Panc1 (cell line): Measurements from ENCODE around the gene TMA7. TPM values are rescaled to one million over a fixed set of nuclear protein-coding genes. Genes with fewer than 3 reads are reported as not detected.

Experiments used
- ATAC-seq: fragments of 200-7000 bp; cut with Tn5 transposase; 2 replicates; pipeline ENCODE4 v1.9.1; 2020; ENCODE audit warnings: mild to moderate bottlenecking, moderate library complexity
- BruUV-seq: library from RNA; stranded (reverse); fragments of 400-500 nt; replicated peaks from 2 replicates; lab custom pipeline; 2021; lab: Mats Ljungman, UMichigan
- CTCF ChIA-PET: fragments of 300-600 bp; sonication (Branson Sonifier 250); formaldehyde crosslinking; loops from one replicate; lab custom pipeline; 2022; ENCODE audit warnings: antibody characterized with exemption; lab: Charles Lee
- POLR2A ChIA-PET: fragments of 300-600 bp; sonication (Branson Sonifier 250); formaldehyde crosslinking; loops from one replicate; lab custom pipeline; 2022; ENCODE audit warnings: antibody characterized with exemption; lab: Charles Lee
- DNase-seq: peaks from one replicate; pipeline ENCODE4 v3.0.0-alpha.2; 2010; ENCODE audit warnings: low read depth, low spot score
- H3K27ac ChIP-seq: 2 replicates; pipeline ENCODE4 v1.5.1; 2011; ENCODE audit warnings: mild to moderate bottlenecking, low read length, inconsistent platforms
- H3K27me3 ChIP-seq: fragments of 200-500 bp; sonication (Bioruptor generic); 2 replicates; pipeline ENCODE4 v1.6.0; 2014; ENCODE audit warnings: low read length, inconsistent platforms; ENCODE audit not compliant: control insufficient read depth, insufficient read depth
- H3K36me3 ChIP-seq: fragments of 200-500 bp; sonication (Bioruptor generic); 2 replicates; pipeline ENCODE4 v1.5.1; 2014; ENCODE audit warnings: inconsistent platforms, mild to moderate bottlenecking, low read length, moderate library complexity; ENCODE audit not compliant: control insufficient read depth, insufficient read depth
- H3K4me1 ChIP-seq: 2 replicates; pipeline ENCODE4 v1.5.1; 2011; ENCODE audit warnings: inconsistent platforms, mild to moderate bottlenecking, low read length, moderate library complexity; ENCODE audit not compliant: control insufficient read depth, insufficient read depth
- H3K4me3 ChIP-seq, 2 experiments: 2 replicates each; pipeline ENCODE4 v1.5.1; 2011 to 2012; ENCODE audit warnings: low read depth in 2 of 2, low read length in 2 of 2, mild to moderate bottlenecking in 2 of 2, inconsistent platforms in 1 of 2, moderate library complexity in 1 of 2
- H3K9me3 ChIP-seq: fragments of 200-500 bp; sonication (Bioruptor generic); 2 replicates; pipeline ENCODE4 v1.5.1; 2014; ENCODE audit warnings: low read depth, mild to moderate bottlenecking, inconsistent platforms, low read length, moderate library complexity; ENCODE audit not compliant: control insufficient read depth, insufficient read depth
- CTCF ChIP-seq: fragments of 450-650 bp; IDR thresholded peaks from 2 replicates; pipeline ENCODE4 v1.5.1; 2017; ENCODE audit warnings: mild to moderate bottlenecking
- POLR2AphosphoS5 ChIP-seq: IDR thresholded peaks from 2 replicates; pipeline ENCODE4 v1.6.1; 2012; ENCODE audit warnings: mild to moderate bottlenecking, low read depth, low read length, moderate library complexity
- REST ChIP-seq, 2 experiments: IDR thresholded peaks; 2 replicates each; pipeline ENCODE4 v1.6.1; 2011 to 2012; ENCODE audit warnings: low read depth in 2 of 2, control low read depth in 1 of 2, low read length in 1 of 2, mild to moderate bottlenecking in 1 of 2, moderate library complexity in 1 of 2; ENCODE audit not compliant: insufficient read depth in 1 of 2
- SIN3A ChIP-seq: IDR thresholded peaks from 2 replicates; pipeline ENCODE4 v1.6.1; 2012; ENCODE audit warnings: low read depth, mild to moderate bottlenecking, low read length, moderate library complexity, borderline replicate concordance; ENCODE audit not compliant: insufficient read depth
- TCF7L2 ChIP-seq: IDR thresholded peaks from 2 replicates; pipeline ENCODE4 v1.6.1; 2011; ENCODE audit warnings: mild to moderate bottlenecking, low read depth, low read length, inconsistent platforms
- in situ Hi-C: cut with HindIII; loops from 2 replicates; pipeline ENCODE4 v1.10.0; 2016; ENCODE audit warnings: low sequenced_read_pairs, low pct_unique_long_range_greater_than_20kb
- intact Hi-C: fragments of 100-400 bp; cut with micrococcal nuclease; formaldehyde crosslinking; loops from one replicate; pipeline ENCODE4 v1.10.0; 2022; ENCODE audit not compliant: unreplicated experiment
- total RNA-seq: library from RNA; stranded (reverse); gene quantifications from one replicate; pipeline ENCODE4 v1.2.1, GENCODE V29; 2021; ENCODE audit not compliant: unreplicated experiment

The TMA7 gene
- total RNA-seq, 1 experiment from 2014 or later, result 175 TPM

- ChIA-PET POLR2A (interaction anchor here (1.1 kb wide), 1 partner anchor 17 kb away, joined by 6 read pairs; no protein-coding TSS in a partner anchor), CTCF (no interaction called here)
- no peaks in the 10 kb centered on the region for H3K9me3 ChIP-seq
- intact Hi-C loops, result no loop called here
- DNase-seq, result no peak
- no peak for TF ChIP-seq CTCF
- no peak for TF ChIP-seq SIN3A
- no peak for TF ChIP-seq REST (IDR thresholded peaks at IDR 0.05; ENCODE audit: insufficient read depth in 1 of 2, low read depth in 2 of 2, low read length in 1 of 2)
- TF ChIP-seq TCF7L2, result no peak
- TF ChIP-seq POLR2AphosphoS5, result no peak
- no peak overlapping the region for H3K27ac ChIP-seq
- no peaks in the 10 kb centered on the region for H3K27me3 ChIP-seq
- no peaks in the 10 kb centered on the region for H3K4me1 ChIP-seq
- in situ Hi-C loops, result no loop called here
- H3K36me3 ChIP-seq, result peaks cover 6% of the 10 kb centered on the region
- H3K4me3 ChIP-seq, result no peak overlapping the region
- no TSS peak for BruUV-seq
- no peak for ATAC-seq
These were observed 16.4 kb downstream of the TMA7 start for GRCh38 chr3:48456456-48456855.

DNA sequence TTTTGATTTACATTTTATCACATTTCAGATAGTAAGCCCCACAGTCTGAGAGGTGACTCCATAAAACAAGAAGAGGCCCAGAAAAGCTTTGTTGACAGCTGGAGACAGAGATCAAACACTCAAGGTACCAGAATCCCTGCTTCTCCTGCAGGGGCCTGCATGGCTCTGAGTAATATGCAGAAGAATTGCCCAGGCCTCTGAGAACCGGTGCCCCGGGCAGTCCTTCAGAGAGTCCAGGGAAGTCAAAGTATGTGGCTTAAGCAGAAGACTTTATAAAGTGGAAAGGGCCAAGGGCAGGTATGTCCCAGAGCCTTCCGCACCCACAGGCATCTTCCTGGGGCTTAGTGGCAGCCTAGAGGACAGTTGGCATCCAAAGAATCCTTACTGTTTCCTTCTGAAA is 19.3 kb downstream of the TMA7 start:
- TF ChIP-seq POLR2AphosphoS5, result no peak
- TF ChIP-seq SIN3A, result no peak
- no peak for TF ChIP-seq TCF7L2
- no peak for TF ChIP-seq CTCF
- no peak for TF ChIP-seq REST (IDR thresholded peaks at IDR 0.05; ENCODE audit: insufficient read depth in 1 of 2, low read depth in 2 of 2, low read length in 1 of 2)
- no peaks in the 10 kb centered on the region for H3K9me3 ChIP-seq
- no peak for ATAC-seq
- intact Hi-C loops (no loop called here), in situ Hi-C loops (no loop called here)
- no peak for DNase-seq
- POLR2A ChIA-PET, result no interaction called here
- no peaks in the 10 kb centered on the region for H3K4me1 ChIP-seq
- peaks cover 5% of the 10 kb centered on the region for H3K36me3 ChIP-seq
- no peak overlapping the region for H3K27ac ChIP-seq
- H3K4me3 ChIP-seq, result no peak overlapping the region
- CTCF ChIA-PET, result no interaction called here
- no peaks in the 10 kb centered on the region for H3K27me3 ChIP-seq
- BruUV-seq, result no TSS peak
